HCT116 (cell line): Measurements from ENCODE around the gene ABCC5. TPM values are rescaled to one million over a fixed set of nuclear protein-coding genes. Genes with fewer than 3 reads are reported as not detected.
"Not testable (repeated sequence)": the region's sequence is repeated elsewhere in the genome, so short reads cannot be mapped to it uniquely, and the experiment has no call there.

Experiments
- ATAC-seq: fragments of 200-7000 bp; cut with Tn5 transposase; 2 replicates; pipeline ENCODE4 v1.9.1; 2020; ENCODE audit warnings: mild to moderate bottlenecking, moderate library complexity
- BruUV-seq: library from RNA; stranded (reverse); fragments of 400-500 nt; replicated peaks from 2 replicates; lab custom pipeline; 2021; lab: Mats Ljungman, UMichigan
- CTCF ChIA-PET: fragments of 300-600 bp; sonication (Branson Sonifier 250); formaldehyde crosslinking; loops from one replicate; lab custom pipeline; 2021; ENCODE audit warnings: antibody characterized with exemption; lab: Charles Lee
- POLR2A ChIA-PET: fragments of 300-600, 350-600 bp; sonication (Branson Sonifier 250); formaldehyde crosslinking; loops from one replicate; lab custom pipeline; 2021; ENCODE audit warnings: antibody characterized with exemption; lab: Charles Lee
- RAD21 ChIA-PET, 2 experiments: fragments of 300-600 bp; sonication (Branson Sonifier 250); formaldehyde crosslinking; loops; one replicate each; lab custom pipeline; 2023; ENCODE audit warnings: low total read pairs in 2 of 2; ENCODE audit not compliant: uncharacterized antibody in 2 of 2, unreplicated experiment in 2 of 2, low non-redundant PET in 1 of 2; lab: Charles Lee
- DNase-seq: peaks from one replicate; pipeline ENCODE4 v3.0.0-alpha.2; 2010; ENCODE audit warnings: low read depth, low spot score
- H2AFZ ChIP-seq: fragments of 200-600 bp; shearing (Covaris generic), sonication (generic); 2 replicates; pipeline ENCODE4 v1.6.1; 2017; ENCODE audit warnings: low read depth, mixed run types, mixed read lengths, antibody characterized with exemption, low read length; ENCODE audit not compliant: poor library complexity, severe bottlenecking
- H3K27ac ChIP-seq: 2 replicates; pipeline ENCODE4 v1.5.1; 2012; ENCODE audit warnings: low read depth, low read length
- H3K27me3 ChIP-seq: fragments of 200-600 bp; sonication (generic); 2 replicates; pipeline ENCODE4 v1.6.1; 2016; ENCODE audit warnings: mixed run types, low read length, mixed read lengths; ENCODE audit not compliant: insufficient read depth
- H3K36me3 ChIP-seq, 2 experiments: fragments of 200-500 bp in 1 of 2; fragments of 200-600 bp in 1 of 2; sonication (Bioruptor generic) in 1 of 2; sonication (generic) in 1 of 2; 2 replicates each; pipeline versions ENCODE4 v1.5.1 to v1.6.1; 2014 to 2016; ENCODE audit warnings: low read length in 2 of 2, inconsistent platforms in 1 of 2, mixed read lengths in 1 of 2, mixed run types in 1 of 2; ENCODE audit not compliant: insufficient read depth in 2 of 2, control insufficient read depth in 1 of 2
- H3K4me1 ChIP-seq, 2 experiments: fragments of 200-600 bp in 1 of 2; sonication (generic) in 1 of 2; 2 replicates each; pipeline versions ENCODE4 v1.5.1 to v1.6.1; 2012 to 2017; ENCODE audit warnings: low read length in 2 of 2, inconsistent platforms in 1 of 2, mild to moderate bottlenecking in 1 of 2, mixed read lengths in 1 of 2, mixed run types in 1 of 2, moderate library complexity in 1 of 2; ENCODE audit not compliant: insufficient read depth in 2 of 2, control insufficient read depth in 1 of 2
- H3K4me2 ChIP-seq: fragments of 200-600 bp; sonication (generic); 2 replicates; pipeline ENCODE4 v1.6.1; 2017; ENCODE audit warnings: mixed run types, low read length, mixed read lengths
- H3K4me3 ChIP-seq, 2 experiments: fragments of 200-600 bp in 1 of 2; sonication (generic) in 1 of 2; replicated peaks in 1 of 2; 2 replicates each; pipeline ENCODE4 v1.5.1; 2011 to 2016; ENCODE audit warnings: low read length in 2 of 2, control low read depth in 1 of 2, low read depth in 1 of 2, mild to moderate bottlenecking in 1 of 2, mixed read lengths in 1 of 2, mixed run types in 1 of 2
- H3K79me2 ChIP-seq: fragments of 200-600 bp; sonication (generic); 2 replicates; pipeline ENCODE4 v1.6.1; 2017; ENCODE audit warnings: mild to moderate bottlenecking, mixed run types, low read length, moderate library complexity, mixed read lengths; ENCODE audit not compliant: insufficient read depth
- H3K9ac ChIP-seq: fragments of 200-600 bp; sonication (generic); 2 replicates; pipeline ENCODE4 v1.6.1; 2016; ENCODE audit warnings: low read length, mixed read lengths
- H3K9me2 ChIP-seq: fragments of 200-600 bp; sonication (generic), shearing (Covaris generic); 2 replicates; pipeline ENCODE4 v1.6.1; 2017; ENCODE audit warnings: mixed run types, mild to moderate bottlenecking, moderate library complexity; ENCODE audit not compliant: insufficient read depth
- H3K9me3 ChIP-seq, 2 experiments: fragments of 200-500 bp in 1 of 2; fragments of 200-600 bp in 1 of 2; sonication (Bioruptor generic) in 1 of 2; sonication (generic) in 1 of 2; 2 replicates each; pipeline ENCODE4 v1.6.1; 2014 to 2017; ENCODE audit warnings: low read length in 2 of 2, mixed read lengths in 2 of 2, inconsistent platforms in 1 of 2, low read depth in 1 of 2, mild to moderate bottlenecking in 1 of 2, mixed run types in 1 of 2, moderate library complexity in 1 of 2; ENCODE audit not compliant: control insufficient read depth in 1 of 2, insufficient read depth in 1 of 2
- H4K20me1 ChIP-seq: fragments of 200-600 bp; sonication (generic), shearing (Covaris generic); 2 replicates; pipeline ENCODE4 v1.6.1; 2017; ENCODE audit warnings: mixed run types, mild to moderate bottlenecking, moderate library complexity; ENCODE audit not compliant: insufficient read depth
- CBX3 ChIP-seq: IDR thresholded peaks from 2 replicates; pipeline ENCODE4 v1.6.1; 2012; ENCODE audit warnings: low read depth
- CEBPB ChIP-seq: IDR thresholded peaks from 2 replicates; pipeline ENCODE4 v1.6.1; 2012; ENCODE audit warnings: low read depth
- EGR1 ChIP-seq: IDR thresholded peaks from 2 replicates; pipeline ENCODE4 v1.6.1; 2012; ENCODE audit warnings: low read depth
- JUND ChIP-seq: IDR thresholded peaks from 2 replicates; pipeline ENCODE4 v1.6.1; 2012
- SRF ChIP-seq: IDR thresholded peaks from 2 replicates; pipeline ENCODE4 v1.6.1; 2012; ENCODE audit warnings: low read depth
- intact Hi-C: fragments of 100-400 bp; cut with micrococcal nuclease; formaldehyde crosslinking; loops from 2 replicates; pipeline ENCODE4 v1.10.0; 2022
- total RNA-seq: library from RNA; stranded (reverse); gene quantifications from one replicate; pipeline ENCODE4 v1.2.1, GENCODE V29; 2021; ENCODE audit not compliant: unreplicated experiment
- TF ChIP-seq, protein P1 (sequence below): IDR thresholded peaks from 2 replicates; pipeline ENCODE4 v1.6.1; 2012
- TF ChIP-seq, protein P2 (sequence below): IDR thresholded peaks from 2 replicates; pipeline ENCODE4 v1.6.1; 2012; ENCODE audit warnings: low read depth

Gene ABCC5
- total RNA-seq, 1 experiment from 2014 or later, result 16.9 TPM

DNA sequence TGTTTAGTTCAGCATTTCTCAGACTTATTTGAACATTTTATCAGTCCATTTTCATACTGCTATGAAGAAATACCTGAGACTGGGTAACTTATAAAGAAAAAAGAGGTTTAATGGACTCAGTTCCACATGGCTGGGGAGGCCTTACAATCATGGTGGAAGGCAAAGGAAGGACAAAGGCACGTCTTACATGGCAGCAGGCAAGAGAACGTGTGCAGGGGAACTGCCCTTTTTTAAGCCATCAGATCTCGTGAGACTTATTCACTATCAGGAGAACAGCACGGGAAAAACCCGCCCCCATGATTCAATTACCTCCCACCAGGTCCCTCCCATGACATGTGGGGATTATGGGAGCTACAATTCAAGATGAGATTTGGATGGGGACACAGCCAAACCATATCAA, 7.6 kb upstream of the ABCC5 start:
- intact Hi-C loops, H3K27me3 ChIP-seq, BruUV-seq, H3K9me2 ChIP-seq, H4K20me1 ChIP-seq, H2AFZ ChIP-seq, POLR2A ChIA-PET, H3K9ac ChIP-seq, H3K79me2 ChIP-seq, H3K4me1 ChIP-seq, H3K4me3 ChIP-seq, CTCF ChIA-PET, H3K36me3 ChIP-seq, H3K9me3 ChIP-seq, H3K4me2 ChIP-seq, RAD21 ChIA-PET, ATAC-seq, DNase-seq, H3K27ac ChIP-seq: not testable (repeated sequence)

DNA sequence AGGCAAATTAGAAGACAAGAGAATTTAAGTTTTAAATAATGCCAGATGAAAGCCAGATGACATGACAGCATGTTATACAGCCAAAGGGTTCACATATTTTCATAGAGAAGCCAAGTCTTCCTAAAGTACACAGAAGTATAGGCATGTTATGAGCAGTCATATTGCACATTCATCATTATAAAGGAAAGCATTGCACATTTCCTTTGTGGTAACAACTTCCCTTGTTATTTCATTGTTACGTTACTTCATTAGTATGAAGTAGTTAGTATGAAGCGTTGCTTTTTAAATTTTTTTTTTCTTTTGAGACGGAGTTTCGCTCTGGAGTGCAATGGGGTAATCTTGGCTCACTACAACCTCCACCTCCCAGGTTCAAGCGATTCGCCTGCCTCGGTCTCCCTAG, 4.6 kb upstream of the ABCC5 start:
- CTCF ChIA-PET, result no interaction called here
- no peaks in the 10 kb centered on the region for H4K20me1 ChIP-seq
- H3K4me2 ChIP-seq, result no peak overlapping the region
- BruUV-seq, result no TSS peak
- no peak overlapping the region for H3K27ac ChIP-seq
- H3K9me3 ChIP-seq, result no peaks in the 10 kb centered on the region
- H3K4me1 ChIP-seq, result peaks cover 4 to 6% of the 10 kb centered on the region in 2 experiments; a peak in 2 of 4 replicates
- POLR2A ChIA-PET, result no interaction called here
- no peaks in the 10 kb centered on the region for H3K79me2 ChIP-seq
- RAD21 ChIA-PET, result no interaction called here
- no peak for DNase-seq
- intact Hi-C loops, result no loop called here
- no peak overlapping the region for H2AFZ ChIP-seq
- no peak overlapping the region for H3K9ac ChIP-seq
- no peaks in the 10 kb centered on the region for H3K36me3 ChIP-seq
- H3K9me2 ChIP-seq, result no peaks in the 10 kb centered on the region
- no peaks in the 10 kb centered on the region for H3K27me3 ChIP-seq
- H3K4me3 ChIP-seq, result no peak overlapping the region
- TF ChIP-seq EGR1, result no peak
- TF ChIP-seq, protein P1, sequence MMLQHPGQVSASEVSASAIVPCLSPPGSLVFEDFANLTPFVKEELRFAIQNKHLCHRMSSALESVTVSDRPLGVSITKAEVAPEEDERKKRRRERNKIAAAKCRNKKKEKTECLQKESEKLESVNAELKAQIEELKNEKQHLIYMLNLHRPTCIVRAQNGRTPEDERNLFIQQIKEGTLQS, result no peak
- no peak for TF ChIP-seq CBX3
- TF ChIP-seq, protein P2, sequence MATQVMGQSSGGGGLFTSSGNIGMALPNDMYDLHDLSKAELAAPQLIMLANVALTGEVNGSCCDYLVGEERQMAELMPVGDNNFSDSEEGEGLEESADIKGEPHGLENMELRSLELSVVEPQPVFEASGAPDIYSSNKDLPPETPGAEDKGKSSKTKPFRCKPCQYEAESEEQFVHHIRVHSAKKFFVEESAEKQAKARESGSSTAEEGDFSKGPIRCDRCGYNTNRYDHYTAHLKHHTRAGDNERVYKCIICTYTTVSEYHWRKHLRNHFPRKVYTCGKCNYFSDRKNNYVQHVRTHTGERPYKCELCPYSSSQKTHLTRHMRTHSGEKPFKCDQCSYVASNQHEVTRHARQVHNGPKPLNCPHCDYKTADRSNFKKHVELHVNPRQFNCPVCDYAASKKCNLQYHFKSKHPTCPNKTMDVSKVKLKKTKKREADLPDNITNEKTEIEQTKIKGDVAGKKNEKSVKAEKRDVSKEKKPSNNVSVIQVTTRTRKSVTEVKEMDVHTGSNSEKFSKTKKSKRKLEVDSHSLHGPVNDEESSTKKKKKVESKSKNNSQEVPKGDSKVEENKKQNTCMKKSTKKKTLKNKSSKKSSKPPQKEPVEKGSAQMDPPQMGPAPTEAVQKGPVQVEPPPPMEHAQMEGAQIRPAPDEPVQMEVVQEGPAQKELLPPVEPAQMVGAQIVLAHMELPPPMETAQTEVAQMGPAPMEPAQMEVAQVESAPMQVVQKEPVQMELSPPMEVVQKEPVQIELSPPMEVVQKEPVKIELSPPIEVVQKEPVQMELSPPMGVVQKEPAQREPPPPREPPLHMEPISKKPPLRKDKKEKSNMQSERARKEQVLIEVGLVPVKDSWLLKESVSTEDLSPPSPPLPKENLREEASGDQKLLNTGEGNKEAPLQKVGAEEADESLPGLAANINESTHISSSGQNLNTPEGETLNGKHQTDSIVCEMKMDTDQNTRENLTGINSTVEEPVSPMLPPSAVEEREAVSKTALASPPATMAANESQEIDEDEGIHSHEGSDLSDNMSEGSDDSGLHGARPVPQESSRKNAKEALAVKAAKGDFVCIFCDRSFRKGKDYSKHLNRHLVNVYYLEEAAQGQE, result no peak
- TF ChIP-seq JUND, result no peak
- no peak for TF ChIP-seq CEBPB
- no peak for TF ChIP-seq SRF
- ATAC-seq, result no peak
